Thoracic aorta (tissue), 2 donors: Measurements from ENCODE around the gene STIP1. TPM values are rescaled to one million over a fixed set of nuclear protein-coding genes. Genes with fewer than 3 reads are reported as not detected.
A peak's percentile ranks its signal among the peaks of the same experiment; 100 is the strongest.

Experiments
- ATAC-seq: fragments of 150-250 bp; one replicate; pipeline ENCODE4 v1.8.0; 2017; ENCODE audit warnings: low read depth; ENCODE audit not compliant: insufficient number of reproducible peaks, low FRiP score
- DNase-seq: peaks from one replicate; pipeline ENCODE4 v3.0.0-alpha.2; 2020; ENCODE audit warnings: low spot score
- H3K27ac ChIP-seq, 2 donors: fragments of 200-600 bp; sonication (generic); 1 replicate in 1 of 2; 2 replicates in 1 of 2; pipeline ENCODE4 v1.5.1; 2016; ENCODE audit warnings: mild to moderate bottlenecking in 2 of 2, moderate library complexity in 2 of 2
- H3K27me3 ChIP-seq: fragments of 200-600 bp; sonication (generic); replicated peaks from 2 replicates; pipeline ENCODE4 v1.6.0; 2016; ENCODE audit warnings: mild to moderate bottlenecking; ENCODE audit not compliant: insufficient read depth
- H3K36me3 ChIP-seq: fragments of 200-600 bp; sonication (generic); one replicate; pipeline ENCODE4 v1.5.1; 2016
- H3K4me1 ChIP-seq, 2 donors: fragments of 200-600 bp; sonication (generic); 1 replicate in 1 of 2; 2 replicates in 1 of 2; pipeline versions ENCODE4 v1.5.1 to v1.6.0; 2016; ENCODE audit warnings: low read depth in 2 of 2, mild to moderate bottlenecking in 1 of 2; ENCODE audit not compliant: control insufficient read depth in 1 of 2
- H3K4me3 ChIP-seq: fragments of 200-600 bp; sonication (generic); 2 replicates; pipeline ENCODE4 v1.5.1; 2016; ENCODE audit warnings: mild to moderate bottlenecking
- H3K9me3 ChIP-seq: fragments of 200-600 bp; sonication (generic); 2 replicates; pipeline ENCODE4 v1.5.1; 2016
- CTCF ChIP-seq: fragments of 200-600 bp; sonication (generic); IDR thresholded peaks from one replicate; pipeline ENCODE4 v1.5.1; 2019; ENCODE audit warnings: antibody characterized with exemption
- total RNA-seq, 2 donors: library from RNA; depleted of rRNA; stranded (reverse); fragments of >200 nt; gene quantifications; one replicate each; pipeline versions ENCODE4 v1.1.0 to v1.2.3, GENCODE V29; 2016

STIP1 gene
- total RNA-seq, 2 donors from 2014 or later, result 74.7 to 91.2 TPM

- no peaks in the 10 kb centered on the region for H3K9me3 ChIP-seq
- H3K36me3 ChIP-seq, result peaks cover 3% of the 10 kb centered on the region
- no peak for TF ChIP-seq CTCF
- no peak overlapping the region for H3K4me3 ChIP-seq
- DNase-seq (no peak), ATAC-seq (no peak)
- H3K4me1 ChIP-seq, result peaks cover 0 to 12% of the 10 kb centered on the region in 2 donors
- H3K27me3 ChIP-seq, result no peaks in the 10 kb centered on the region
- H3K27ac ChIP-seq, result no peak overlapping the region
Measured at GRCh38 chr11:64220798-64221197, 34.8 kb downstream of the STIP1 start.

- H3K4me1 ChIP-seq, result peaks cover 3 to 24% of the 10 kb centered on the region in 2 donors
- ATAC-seq, result no peak
- H3K36me3 ChIP-seq, result peaks cover 3% of the 10 kb centered on the region
- DNase-seq, result no peak
- TF ChIP-seq CTCF, result no peak
- no peaks in the 10 kb centered on the region for H3K27me3 ChIP-seq
- H3K4me3 ChIP-seq, result no peak overlapping the region
- H3K9me3 ChIP-seq, result no peaks in the 10 kb centered on the region
- no peak overlapping the region for H3K27ac ChIP-seq
Measured at GRCh38 chr11:64222651-64223000, 36.7 kb downstream of the STIP1 start.

- DNase-seq, result no peak
- H3K27ac ChIP-seq, result no peak overlapping the region
- no peaks in the 10 kb centered on the region for H3K27me3 ChIP-seq
- H3K4me3 ChIP-seq, result no peak overlapping the region
- no peaks in the 10 kb centered on the region for H3K9me3 ChIP-seq
- no peak for TF ChIP-seq CTCF
- H3K36me3 ChIP-seq, result peaks cover 3% of the 10 kb centered on the region
- peaks cover 3 to 29% of the 10 kb centered on the region in 2 donors for H3K4me1 ChIP-seq
- ATAC-seq, result no peak
Measured at GRCh38 chr11:64223001-64223651, 37.2 kb downstream of the STIP1 start.

GRCh38 chr11:64224151-64224890, 38.4 kb downstream of the STIP1 start:
- Histone ChIP-seq H3K27ac (no peak overlapping the region), H3K4me3 (no peak overlapping the region), H3K4me1 (peaks cover 5 to 38% of the 10 kb centered on the region in 2 donors), H3K36me3 (peaks cover 3% of the 10 kb centered on the region), H3K9me3 (no peaks in the 10 kb centered on the region), H3K27me3 (no peaks in the 10 kb centered on the region)
- no peak for DNase-seq
- ATAC-seq, result no peak
- no peak for TF ChIP-seq CTCF

GRCh38 chr11:64224891-64225607, 39.1 kb downstream of the STIP1 start:
- DNase-seq, result no peak
- Histone ChIP-seq H3K4me1 (peaks cover 12 to 45% of the 10 kb centered on the region in 2 donors), H3K27me3 (no peaks in the 10 kb centered on the region), H3K9me3 (no peaks in the 10 kb centered on the region), H3K36me3 (no peaks in the 10 kb centered on the region), H3K27ac (peak overlapping the region; percentile 93), H3K4me3 (peak overlapping the region; percentile 96)
- TF ChIP-seq CTCF, result no peak
- ATAC-seq, result no peak
